BJ (cell line): Measurements from ENCODE around the gene ARL15. TPM values are rescaled to one million over a fixed set of nuclear protein-coding genes. Genes with fewer than 3 reads are reported as not detected.

Experiments
- CTCF ChIA-PET: fragments of 350-600 bp; formaldehyde crosslinking; extraction: SDS; loops from one replicate; lab custom pipeline; 2021; ENCODE audit warnings: antibody characterized with exemption, inconsistent platforms; lab: Yijun Ruan, JAX
- POLR2A ChIA-PET: fragments of 300-600 bp; sonication (Branson Sonifier 250); formaldehyde crosslinking; extraction: SDS; loops from one replicate; lab custom pipeline; 2021; ENCODE audit warnings: antibody characterized with exemption; lab: Charles Lee
- DNase-seq: peaks from one replicate; pipeline ENCODE4 v3.0.0-alpha.2; 2011; ENCODE audit warnings: low read depth
- H3K27me3 ChIP-seq: 2 replicates; pipeline ENCODE4 v1.6.0; 2011; ENCODE audit warnings: low read length; ENCODE audit not compliant: control insufficient read depth, insufficient read depth
- H3K36me3 ChIP-seq: 2 replicates; pipeline ENCODE4 v1.5.1; 2011; ENCODE audit warnings: low read length; ENCODE audit not compliant: control insufficient read depth, insufficient read depth
- H3K4me3 ChIP-seq: 2 replicates; pipeline ENCODE4 v1.5.1; 2011; ENCODE audit warnings: low read depth, mild to moderate bottlenecking, control low read depth, low read length
- CTCF ChIP-seq: IDR thresholded peaks from 2 replicates; pipeline ENCODE4 v1.5.1; 2011; ENCODE audit warnings: low read depth, mild to moderate bottlenecking, control low read depth, inconsistent platforms, low read length, moderate library complexity; ENCODE audit not compliant: insufficient read depth
- polyA plus RNA-seq: library from polyadenylated mRNA; depleted of rRNA; stranded (reverse); fragments of >200 nt; gene quantifications from 2 replicates; pipeline ENCODE4 v1.2.3, GENCODE V29; 2011

ARL15 gene
- polyA plus RNA-seq, 1 experiment = 11.9 TPM

- DNase-seq = no peak
- Histone ChIP-seq H3K36me3 (no peaks in the 10 kb centered on the region), H3K4me3 (no peak overlapping the region), H3K27me3 (no peaks in the 10 kb centered on the region)
- ChIA-PET CTCF (no interaction called here), POLR2A (no interaction called here)
- TF ChIP-seq CTCF = no peak
These were observed 113.4 kb downstream of the ARL15 start for GRCh38 chr5:54197018-54197417.

- POLR2A ChIA-PET = no interaction called here
- DNase-seq = no peak
- no peak overlapping the region for H3K4me3 ChIP-seq
- CTCF ChIA-PET = no interaction called here
- no peaks in the 10 kb centered on the region for H3K27me3 ChIP-seq
- H3K36me3 ChIP-seq = no peaks in the 10 kb centered on the region
- no peak for TF ChIP-seq CTCF
These were observed 114.7 kb downstream of the ARL15 start for GRCh38 chr5:54195701-54196100.

GRCh38 chr5:54194318-54194717, 116.1 kb downstream of the ARL15 start:
- TF ChIP-seq CTCF = no peak
- ChIA-PET CTCF (no interaction called here), POLR2A (no interaction called here)
- no peaks in the 10 kb centered on the region for H3K27me3 ChIP-seq
- no peaks in the 10 kb centered on the region for H3K36me3 ChIP-seq
- no peak for DNase-seq
- no peak overlapping the region for H3K4me3 ChIP-seq

GRCh38 chr5:54187694-54188093, 122.7 kb downstream of the ARL15 start:
- POLR2A ChIA-PET = no interaction called here
- CTCF ChIA-PET = no interaction called here
- no peak for TF ChIP-seq CTCF
- DNase-seq = no peak
- Histone ChIP-seq H3K27me3 (no peaks in the 10 kb centered on the region), H3K36me3 (no peaks in the 10 kb centered on the region), H3K4me3 (no peak overlapping the region)

- H3K27me3 ChIP-seq = no peaks in the 10 kb centered on the region
- ChIA-PET POLR2A (no interaction called here), CTCF (interaction anchor here (0.6 to 0.8 kb wide), 2 partner anchors 17 to 631 kb away, joined by 3 read pairs; no protein-coding TSS in a partner anchor)
- DNase-seq = no peak
- H3K4me3 ChIP-seq = no peak overlapping the region
- no peaks in the 10 kb centered on the region for H3K36me3 ChIP-seq
- no peak for TF ChIP-seq CTCF
These were observed 123.4 kb downstream of the ARL15 start for GRCh38 chr5:54186912-54187445.
